Measurements from ENCODE around the gene NQO1.

The NQO1 gene

GRCh38 chr16:69706256-69706974 lies 19.9 kb downstream of the NQO1 start:
- no peak for DNase-seq (ENCODE audit: low read depth, low spot score)

GRCh38 chr16:69703638-69704037 lies 22.7 kb downstream of the NQO1 start:
- DNase-seq (ENCODE audit: low read depth, low spot score), result no peak

- no peak for DNase-seq (ENCODE audit: low read depth, low spot score)
Observed at GRCh38 chr16:69701866-69702265, 24.5 kb downstream of the NQO1 start.

- no peak for DNase-seq (ENCODE audit: low read depth, low spot score)
Observed at GRCh38 chr16:69701452-69701851, 24.9 kb downstream of the NQO1 start.

GRCh38 chr16:69699915-69700314 lies 26.4 kb downstream of the NQO1 start:
- no peak for DNase-seq (ENCODE audit: low read depth, low spot score)

GRCh38 chr16:69698404-69698803 lies 28.0 kb downstream of the NQO1 start:
- no peak for DNase-seq (ENCODE audit: low read depth, low spot score)

GRCh38 chr16:69693916-69694315 lies 32.4 kb downstream of the NQO1 start:
- DNase-seq (ENCODE audit: low read depth, low spot score), result no peak

- no peak for DNase-seq (ENCODE audit: low read depth, low spot score)
Observed at GRCh38 chr16:69691980-69692911, 34.1 kb downstream of the NQO1 start.

- DNase-seq (ENCODE audit: low read depth, low spot score), result no peak
Observed at GRCh38 chr16:69688589-69688988, 37.8 kb downstream of the NQO1 start.

GRCh38 chr16:69680358-69680757 lies 46.0 kb downstream of the NQO1 start:
- no peak for DNase-seq (ENCODE audit: low read depth, low spot score)

- DNase-seq (ENCODE audit: low read depth, low spot score), result no peak
Observed at GRCh38 chr16:69672998-69673713, 53.2 kb downstream of the NQO1 start.

GRCh38 chr16:69672315-69672997 lies 53.9 kb downstream of the NQO1 start:
- no peak for DNase-seq (ENCODE audit: low read depth, low spot score)

GRCh38 chr16:69669577-69669976 lies 56.8 kb downstream of the NQO1 start:
- DNase-seq (ENCODE audit: low read depth, low spot score), result no peak

GRCh38 chr16:69663846-69664245 lies 62.5 kb downstream of the NQO1 start:
- DNase-seq (ENCODE audit: low read depth, low spot score), result no peak

- DNase-seq (ENCODE audit: low read depth, low spot score), result no peak
Observed at GRCh38 chr16:69662901-69663300, 63.5 kb downstream of the NQO1 start.

- no peak for DNase-seq (ENCODE audit: low read depth, low spot score)
Observed at GRCh38 chr16:69660166-69660565, 66.2 kb downstream of the NQO1 start.
